Heart left ventricle (tissue), 13 donors: ENCODE measurements around the gene C1orf116.

Source experiments
- CTCF ChIP-seq, 12 donors: fragments of 200-600 bp; sonication (generic) in 4 of 12; IDR thresholded peaks; one replicate each; pipeline versions ENCODE4 v1.5.0 to v1.8.0; 2018 to 2022; ENCODE audit warnings: antibody characterized with exemption in 12 of 12, mild to moderate bottlenecking in 5 of 12
- POLR2A ChIP-seq, 2 donors: fragments of 450-650 bp; IDR thresholded peaks; one replicate each; pipeline ENCODE4 v1.6.1; 2017; ENCODE audit warnings: antibody characterized with exemption in 2 of 2, mild to moderate bottlenecking in 2 of 2, moderate library complexity in 2 of 2
- donor health status: ischemic (EF 13 %, LVEDD 7.1; RV severe dilation, severe dysfunction).
- donor health status: DM: no; HTN: yes; CAD: no.
- donor health status: DM: no; HTN: no; CAD: no.
- donor health status: ischemic (EF 25% LVEDD 6.9; RV normal size, moderate dysfunction).
- donor health status: ischemic (EF 25% LVEDD 5.7; RV mildly dilated, moderate dysfunction).
- donor health status: ischemic (EF 35%, LVEDD 5.7; RV mildly dilated, moderate dysfunction).
- donor health status: nonischemic (EF 11% LVEDD 7.7; RV severe dilation, severe dysfunction).
- donor health status: DM: yes; HTN: yes; CAD: no.
- donor health status: PGD.
- donor health status: ischemic (EF 29% LVEDD 5.4; RV normal size, mild dysfunction).
- donor health status: nonischemic (EF 23%, LVEDD 6.1; RV moderate dilation, normal function).

- TF ChIP-seq CTCF (IDR thresholded peaks at IDR 0.05): no peak
- TF ChIP-seq POLR2A (IDR thresholded peaks at IDR 0.05): no peak
Observed at GRCh38 chr1:207033302-207033701, 746 bp upstream of the C1orf116 start.
